GM19025 (cell line): ENCODE measurements around the gene CCNF.
"Not testable (repeated sequence)": the region's sequence is repeated elsewhere in the genome, so short reads cannot be mapped to it uniquely, and the experiment has no call there.

Experiments used
- ATAC-seq: cut with Tn5 transposase; IDR thresholded peaks from one replicate; pipeline ENCODE4 v1.9.1; 2021; ENCODE audit warnings: mild to moderate bottlenecking, low read depth, moderate library complexity; ENCODE audit not compliant: unreplicated experiment

Gene CCNF, protein sequence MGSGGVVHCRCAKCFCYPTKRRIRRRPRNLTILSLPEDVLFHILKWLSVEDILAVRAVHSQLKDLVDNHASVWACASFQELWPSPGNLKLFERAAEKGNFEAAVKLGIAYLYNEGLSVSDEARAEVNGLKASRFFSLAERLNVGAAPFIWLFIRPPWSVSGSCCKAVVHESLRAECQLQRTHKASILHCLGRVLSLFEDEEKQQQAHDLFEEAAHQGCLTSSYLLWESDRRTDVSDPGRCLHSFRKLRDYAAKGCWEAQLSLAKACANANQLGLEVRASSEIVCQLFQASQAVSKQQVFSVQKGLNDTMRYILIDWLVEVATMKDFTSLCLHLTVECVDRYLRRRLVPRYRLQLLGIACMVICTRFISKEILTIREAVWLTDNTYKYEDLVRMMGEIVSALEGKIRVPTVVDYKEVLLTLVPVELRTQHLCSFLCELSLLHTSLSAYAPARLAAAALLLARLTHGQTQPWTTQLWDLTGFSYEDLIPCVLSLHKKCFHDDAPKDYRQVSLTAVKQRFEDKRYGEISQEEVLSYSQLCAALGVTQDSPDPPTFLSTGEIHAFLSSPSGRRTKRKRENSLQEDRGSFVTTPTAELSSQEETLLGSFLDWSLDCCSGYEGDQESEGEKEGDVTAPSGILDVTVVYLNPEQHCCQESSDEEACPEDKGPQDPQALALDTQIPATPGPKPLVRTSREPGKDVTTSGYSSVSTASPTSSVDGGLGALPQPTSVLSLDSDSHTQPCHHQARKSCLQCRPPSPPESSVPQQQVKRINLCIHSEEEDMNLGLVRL

DNA sequence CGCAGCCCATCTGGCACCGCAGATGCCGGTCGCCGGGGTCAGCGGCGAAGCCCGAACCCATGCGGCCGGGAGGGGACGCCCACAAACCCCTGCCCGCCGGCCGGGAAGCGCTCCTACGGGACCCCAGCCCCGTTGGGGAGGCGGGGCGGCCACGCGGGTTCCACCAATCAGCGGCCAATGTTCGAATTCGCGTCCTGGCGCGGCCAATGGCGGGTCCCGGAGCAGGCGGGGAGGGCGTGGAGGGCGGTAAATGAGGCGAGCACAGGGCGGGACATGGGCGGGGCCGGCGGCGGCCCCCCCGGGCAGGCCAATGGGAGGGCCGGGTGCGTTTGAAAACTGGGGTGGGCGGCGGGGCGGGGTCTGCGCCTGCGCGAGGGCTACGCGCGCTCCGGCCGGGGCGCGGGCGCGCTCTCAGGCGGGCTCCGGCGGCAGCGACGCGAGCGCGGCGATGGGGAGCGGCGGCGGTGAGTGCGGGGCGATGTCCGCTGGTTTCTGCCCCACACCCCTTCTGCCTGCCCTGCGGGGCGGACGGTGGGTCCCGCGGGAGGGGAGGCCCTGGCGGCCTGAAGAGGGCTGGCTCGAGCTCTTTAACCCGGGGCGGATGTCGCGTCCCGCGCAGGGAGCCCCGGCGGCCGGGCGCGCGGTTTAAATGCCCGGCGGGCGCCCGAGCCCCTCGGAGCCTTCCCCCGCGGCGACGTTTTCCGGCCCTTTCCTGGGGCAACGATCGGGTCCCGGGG lies at the start of gene CCNF:
CCNF (plus strand) TSS at position 414 of the 737 bp plus-strand sequence; CDS start at position 449, 35 bp downstream.
- peak; percentile 83 for ATAC-seq

GRCh38 chr16:2383501-2383900 lies 45.7 kb upstream of the CCNF start:
- ATAC-seq: no peak

GRCh38 chr16:2384426-2384825 lies 44.8 kb upstream of the CCNF start:
- ATAC-seq: no peak

- no peak for ATAC-seq
These were observed 43.9 kb upstream of the CCNF start for GRCh38 chr16:2385190-2385836.

GRCh38 chr16:2385982-2386381 lies 43.3 kb upstream of the CCNF start:
- ATAC-seq: not testable (repeated sequence)

DNA sequence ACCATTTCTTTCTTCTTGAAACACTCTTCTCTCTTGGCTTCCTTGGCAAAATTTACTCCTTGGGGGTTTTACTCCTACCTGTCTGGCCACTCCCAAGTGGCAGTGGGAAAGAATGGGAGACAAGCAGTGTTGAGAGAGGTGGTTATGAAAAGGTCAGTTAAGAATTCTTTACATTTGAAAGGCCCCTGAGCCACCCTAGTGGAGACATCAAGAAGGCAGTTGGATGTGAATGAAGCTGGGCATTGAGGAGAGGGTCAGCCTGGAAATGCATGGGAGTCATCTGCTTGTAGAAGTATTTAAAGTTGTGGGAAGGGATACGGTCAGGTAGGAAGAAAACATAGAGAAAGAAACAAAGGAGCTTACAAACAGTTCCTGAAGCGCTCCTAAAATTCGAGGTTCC lies 42.3 kb upstream of the CCNF start:
- ATAC-seq: no peak

- no peak for ATAC-seq
These were observed 40.9 kb upstream of the CCNF start for GRCh38 chr16:2388139-2388874.

DNA sequence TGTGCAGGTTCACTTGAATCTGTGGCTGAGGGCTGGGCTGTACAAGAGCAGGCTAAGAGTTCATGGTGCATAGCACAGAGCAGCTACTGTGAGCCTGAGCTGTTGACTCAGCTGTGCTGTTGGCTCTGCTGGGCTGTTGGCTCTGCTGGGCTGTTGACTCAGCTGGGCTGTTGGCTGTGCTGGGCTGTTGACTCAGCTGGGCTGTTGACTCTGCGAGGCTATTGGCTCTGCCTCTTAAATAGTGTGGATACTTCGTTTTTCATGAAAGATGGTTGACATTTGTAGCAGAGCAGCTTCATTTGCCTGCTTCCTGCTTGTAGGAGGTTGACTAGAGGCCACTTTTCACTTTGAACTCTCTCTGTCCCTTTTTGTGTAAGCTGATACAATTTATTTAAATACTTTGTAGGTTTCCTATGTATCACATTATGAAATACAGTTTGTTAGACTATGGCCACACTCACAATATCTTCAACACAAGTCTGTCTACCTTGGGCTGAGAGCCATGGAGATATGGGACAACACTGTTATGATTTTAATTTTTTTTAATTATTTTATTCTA lies 40.3 kb upstream of the CCNF start:
- ATAC-seq: no peak

- no peak for ATAC-seq
These were observed 37.2 kb upstream of the CCNF start for GRCh38 chr16:2392025-2392424.

DNA sequence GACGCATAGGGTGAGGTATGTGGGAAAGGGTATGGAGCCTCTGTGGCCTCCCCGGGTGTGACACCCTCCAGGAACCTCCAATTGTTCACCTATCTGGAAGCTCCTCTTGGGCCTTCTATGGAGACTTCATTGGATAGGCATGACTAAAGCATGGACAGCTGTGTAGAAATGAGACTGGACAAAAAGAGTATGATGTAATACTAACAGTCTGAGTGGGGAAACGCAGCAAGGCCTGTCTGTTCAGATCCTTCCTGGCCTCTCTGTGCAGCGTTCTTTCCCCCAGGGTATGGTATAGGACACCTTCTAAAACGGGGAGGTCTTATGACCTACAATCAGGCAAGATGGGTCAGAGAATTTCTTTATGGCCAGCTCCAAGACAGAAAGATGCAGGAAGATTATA lies 30.7 kb upstream of the CCNF start:
- ATAC-seq: no peak

DNA sequence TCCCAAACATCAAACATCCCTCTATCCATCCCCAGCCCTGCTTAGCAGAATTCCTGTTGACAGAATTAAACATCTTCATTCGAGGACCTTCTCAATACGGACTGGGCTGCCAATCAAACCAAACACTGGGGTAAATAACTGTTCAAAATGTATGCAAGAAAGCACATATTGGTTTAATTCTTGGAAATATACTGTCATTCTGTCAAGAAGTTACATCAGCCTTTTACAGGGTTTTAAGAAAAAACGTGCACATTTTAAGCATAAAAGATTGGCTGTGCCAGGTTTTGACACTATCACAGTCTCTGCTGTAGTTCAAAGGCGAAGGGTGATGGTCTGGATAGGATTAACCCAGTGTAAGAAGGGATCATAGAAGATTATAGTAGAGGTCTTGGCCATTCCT lies 25.1 kb upstream of the CCNF start:
- ATAC-seq: no peak

DNA sequence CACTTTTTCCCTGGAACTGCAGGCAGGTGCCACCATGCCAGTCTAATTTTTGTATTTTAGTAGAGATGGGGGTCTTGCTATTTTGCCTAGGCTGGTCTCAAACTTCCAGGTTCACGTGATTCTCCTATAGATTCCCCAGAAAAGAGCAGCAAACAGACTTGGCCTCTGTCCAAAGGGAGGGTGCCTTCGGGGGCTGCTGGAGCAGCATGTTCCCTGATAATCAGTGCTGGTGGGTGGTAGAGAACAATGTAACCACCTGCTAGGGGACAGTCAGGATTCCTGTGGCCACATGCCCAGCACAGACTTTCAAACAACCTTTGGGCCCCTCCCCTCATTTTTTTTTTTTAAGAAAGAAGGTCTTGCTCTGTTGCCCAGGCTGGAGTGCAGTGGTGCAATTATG lies 14.2 kb upstream of the CCNF start:
- no peak for ATAC-seq

- ATAC-seq: no peak
These were observed 9.2 kb upstream of the CCNF start for GRCh38 chr16:2420035-2420434.

GRCh38 chr16:2422123-2422867 lies 7.0 kb upstream of the CCNF start:
- ATAC-seq: no peak

DNA sequence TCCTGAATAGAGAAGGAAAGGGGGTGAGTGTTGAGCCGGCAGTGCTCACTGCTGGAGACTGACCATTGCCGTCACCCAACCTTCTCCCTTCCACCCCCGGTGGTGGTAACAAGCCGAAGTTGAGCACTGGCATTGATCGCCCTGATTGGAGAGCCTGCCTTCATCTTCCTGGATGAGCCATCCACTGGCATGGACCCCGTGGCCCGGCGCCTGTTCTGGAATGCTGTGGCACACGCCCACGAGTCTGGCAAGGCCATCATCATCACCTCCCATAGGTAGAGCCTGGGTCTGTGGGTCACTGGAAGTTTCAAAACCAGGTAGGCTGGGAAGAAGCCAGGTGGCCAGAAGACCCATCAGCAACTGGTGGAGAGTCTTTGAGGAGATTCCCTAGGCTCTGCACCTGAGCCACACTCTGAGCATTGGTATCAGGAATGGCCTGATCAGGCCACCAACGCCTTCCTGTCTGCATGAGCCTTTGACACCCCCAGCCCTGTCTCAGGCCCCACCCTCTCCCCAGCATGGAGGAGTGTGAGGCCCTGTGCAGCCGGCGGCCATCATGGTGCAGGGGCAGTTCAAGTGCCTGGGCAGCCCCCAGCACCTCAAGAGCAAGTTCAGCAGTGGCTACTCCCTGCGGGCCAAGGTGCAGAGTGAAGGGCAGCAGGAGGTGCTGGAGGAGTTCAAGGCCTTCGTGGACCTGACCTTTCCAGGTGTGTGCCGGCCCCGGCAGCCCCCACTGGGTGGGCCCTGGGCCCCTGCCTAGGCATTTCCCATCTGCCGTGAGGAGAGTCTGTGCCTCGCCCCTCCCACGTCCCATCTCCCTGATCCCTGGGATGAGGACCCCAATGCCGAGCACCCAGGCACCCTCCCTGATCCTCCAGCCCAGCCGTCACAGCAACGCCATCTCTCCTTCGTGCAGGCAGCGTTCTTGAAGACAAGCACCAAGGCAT lies 4.9 kb upstream of the CCNF start:
- no peak for ATAC-seq

DNA sequence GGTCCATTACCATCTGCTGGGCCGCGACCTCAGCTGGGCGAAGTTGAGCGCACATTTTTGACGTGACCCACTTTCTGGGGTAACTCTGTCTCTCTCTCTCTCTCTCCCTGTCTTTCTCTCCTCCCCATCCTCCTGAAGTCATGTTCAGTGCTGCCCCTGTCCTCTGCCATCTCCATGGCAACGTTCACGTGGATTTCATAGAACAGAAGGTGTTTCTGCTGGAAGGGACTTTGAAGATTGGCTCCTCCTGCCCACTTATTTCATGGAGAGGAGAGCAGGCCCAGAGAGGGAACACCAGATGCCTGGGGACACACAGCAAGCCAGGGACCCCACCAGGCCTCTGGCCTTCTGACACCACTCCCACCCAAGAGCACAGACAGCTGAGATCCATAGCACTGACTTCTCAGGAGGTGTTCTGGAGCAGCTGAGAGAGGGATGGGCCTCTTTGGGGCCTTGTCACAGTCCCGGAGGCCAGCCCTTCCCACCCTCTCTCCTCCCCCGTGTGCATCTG lies 4.2 kb upstream of the CCNF start:
- no peak for ATAC-seq

DNA sequence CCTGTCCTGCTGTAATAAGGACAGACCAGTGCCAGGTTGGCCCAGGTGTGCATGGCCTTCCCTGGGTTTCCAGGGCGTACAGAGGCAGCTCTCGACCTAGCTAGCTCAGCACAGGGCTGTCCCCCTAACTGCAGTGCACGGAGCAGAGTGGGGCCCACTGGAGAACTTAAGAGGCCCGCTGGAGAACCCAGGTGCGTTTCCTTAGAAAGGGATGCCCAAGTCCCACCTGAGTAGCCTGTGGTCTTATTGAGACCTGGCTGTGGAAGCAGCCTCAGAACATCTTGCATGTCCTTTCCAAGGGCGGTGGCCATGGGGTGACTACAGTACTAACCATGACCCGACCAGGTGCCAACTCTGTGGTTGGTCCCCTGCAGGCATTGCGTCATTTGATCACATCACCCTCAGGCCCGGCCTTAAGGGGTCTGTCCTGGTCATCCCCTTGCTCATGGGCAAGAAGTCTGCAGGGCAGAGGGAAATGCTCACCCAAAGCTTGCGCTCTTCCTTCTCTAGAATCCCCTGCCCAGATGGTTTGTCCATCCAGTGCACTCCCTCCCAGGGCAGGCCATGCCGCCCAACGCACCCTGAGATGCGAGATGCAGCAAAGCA lies 3.3 kb upstream of the CCNF start:
- ATAC-seq: no peak
